SK-N-SH (cell line): ENCODE data around the gene SMC1B. TPM values are rescaled to one million over a fixed set of nuclear protein-coding genes. Genes with fewer than 3 reads are reported as not detected.
A peak's percentile ranks its signal among the peaks of the same experiment; 100 is the strongest.

Source experiments
- CTCF ChIA-PET: fragments of 300-600, 350-600 bp; formaldehyde crosslinking; extraction: SDS; loops from one replicate; lab custom pipeline; 2021; lab: Yijun Ruan, JAX
- POLR2A ChIA-PET: fragments of 350-600 bp; sonication (Branson Sonifier 250); formaldehyde crosslinking; extraction: SDS; loops from one replicate; lab custom pipeline; 2020; ENCODE audit warnings: antibody characterized with exemption, inconsistent platforms; lab: Yijun Ruan, JAX
- DNase-seq: peaks from one replicate; pipeline ENCODE4 v3.0.0; 2012
- H2AFZ ChIP-seq: fragments of 200-600 bp; sonication (generic); 2 replicates; pipeline ENCODE4 v1.8.1; 2016; ENCODE audit warnings: antibody characterized with exemption, mild to moderate bottlenecking, low read depth
- H3F3A ChIP-seq: fragments of 200-600 bp; sonication (generic); replicated peaks from 2 replicates; pipeline ENCODE3; 2016; ENCODE audit warnings: antibody characterized with exemption, mild to moderate bottlenecking; ENCODE audit not compliant: insufficient read depth
- H3K27ac ChIP-seq, 2 experiments: fragments of 200-500 bp in 1 of 2; fragments of 200-600 bp in 1 of 2; sonication (Bioruptor generic) in 1 of 2; sonication (generic), shearing (Covaris generic) in 1 of 2; 2 replicates each; pipeline versions ENCODE4 v1.5.1 to v1.6.1; 2014 to 2016; ENCODE audit warnings: low read depth in 2 of 2, inconsistent platforms in 1 of 2, low read length in 1 of 2, mild to moderate bottlenecking in 1 of 2, mixed read lengths in 1 of 2
- H3K27me3 ChIP-seq: fragments of 200-600 bp; sonication (generic), shearing (Covaris generic); 2 replicates; pipeline ENCODE4 v1.6.1; 2016; ENCODE audit warnings: mixed run types; ENCODE audit not compliant: insufficient read depth
- H3K36me3 ChIP-seq, 2 experiments: fragments of 200-500 bp in 1 of 2; fragments of 200-600 bp in 1 of 2; sonication (Bioruptor generic) in 1 of 2; sonication (generic) in 1 of 2; replicated peaks in 1 of 2; 2 replicates each; pipeline versions ENCODE3 to v1.5.1; 2014 to 2016; ENCODE audit warnings: low read length in 1 of 2, mild to moderate bottlenecking in 1 of 2; ENCODE audit not compliant: insufficient read depth in 2 of 2, control insufficient read depth in 1 of 2
- H3K4me1 ChIP-seq, 2 experiments: fragments of 200-500 bp in 1 of 2; fragments of 200-600 bp in 1 of 2; sonication (Bioruptor generic) in 1 of 2; sonication (generic), shearing (Covaris generic) in 1 of 2; 2 replicates each; pipeline versions ENCODE4 v1.5.1 to v1.6.1; 2014 to 2016; ENCODE audit warnings: low read depth in 1 of 2, low read length in 1 of 2, mixed run types in 1 of 2; ENCODE audit not compliant: insufficient read depth in 2 of 2, control insufficient read depth in 1 of 2
- H3K4me2 ChIP-seq: fragments of 200-600 bp; sonication (generic), shearing (Covaris generic); 2 replicates; pipeline ENCODE4 v1.6.1; 2017; ENCODE audit warnings: mixed run types
- H3K4me3 ChIP-seq, 2 experiments: fragments of 200-500 bp in 1 of 2; fragments of 200-600 bp in 1 of 2; sonication (Bioruptor generic) in 1 of 2; sonication (generic), shearing (Covaris generic) in 1 of 2; 2 replicates each; pipeline versions ENCODE4 v1.5.1 to v1.8.1; 2014 to 2016; ENCODE audit warnings: low read depth in 2 of 2, inconsistent platforms in 1 of 2, low read length in 1 of 2, mild to moderate bottlenecking in 1 of 2, mixed read lengths in 1 of 2, moderate library complexity in 1 of 2
- H3K79me2 ChIP-seq: fragments of 200-600 bp; sonication (generic); 2 replicates; pipeline ENCODE4 v1.8.1; 2017; ENCODE audit warnings: mild to moderate bottlenecking; ENCODE audit not compliant: insufficient read depth
- H3K9ac ChIP-seq: fragments of 200-600 bp; sonication (generic); 2 replicates; pipeline ENCODE4 v1.6.1; 2017; ENCODE audit warnings: mixed run types
- H3K9me2 ChIP-seq: fragments of 200-600 bp; sonication (generic); 2 replicates; pipeline ENCODE4 v1.6.1; 2017; ENCODE audit warnings: mixed run types
- H3K9me3 ChIP-seq: fragments of 200-600 bp; sonication (generic); 2 replicates; pipeline ENCODE4 v1.6.1; 2017; ENCODE audit warnings: mixed run types, mild to moderate bottlenecking, moderate library complexity
- H4K20me1 ChIP-seq: fragments of 200-600 bp; sonication (generic); 2 replicates; pipeline ENCODE4 v1.6.1; 2017; ENCODE audit warnings: mild to moderate bottlenecking, mixed run types; ENCODE audit not compliant: insufficient read depth
- CHD2 ChIP-seq: fragments of 150-350 bp; IDR thresholded peaks from 2 replicates; pipeline ENCODE4 v1.6.1; 2018; ENCODE audit warnings: low read length; ENCODE audit not compliant: partially characterized antibody
- CTCF ChIP-seq: fragments of 200-600 bp; sonication (generic); IDR thresholded peaks from 2 replicates; pipeline ENCODE4 v1.6.1; 2017; ENCODE audit warnings: antibody characterized with exemption, mild to moderate bottlenecking, moderate library complexity
- EZH2phosphoT487 ChIP-seq: fragments of 200-600 bp; sonication (generic); IDR thresholded peaks from 2 replicates; pipeline ENCODE4 v1.6.1; 2017; ENCODE audit warnings: low read depth, mixed run types, mild to moderate bottlenecking, antibody characterized with exemption, moderate library complexity, borderline replicate concordance
- FOXM1 ChIP-seq: IDR thresholded peaks from 2 replicates; pipeline ENCODE4 v1.4.0; 2012; ENCODE audit warnings: low read depth, mild to moderate bottlenecking
- IRF3 ChIP-seq: fragments of 150-350 bp; IDR thresholded peaks from 2 replicates; pipeline ENCODE4 v1.6.1; 2016; ENCODE audit warnings: mild to moderate bottlenecking, low read depth, low read length
- RCOR1 ChIP-seq: fragments of 150-350 bp; IDR thresholded peaks from 2 replicates; pipeline ENCODE4 v1.6.1; 2017; ENCODE audit warnings: antibody characterized with exemption, low read length
- SMC3 ChIP-seq: IDR thresholded peaks from 2 replicates; pipeline ENCODE4 v1.6.1; 2012; ENCODE audit warnings: low read depth, low read length, improper control_type of control experiment
- USF2 ChIP-seq: fragments of 150-350 bp; IDR thresholded peaks from 2 replicates; pipeline ENCODE4 v1.6.1; 2017; ENCODE audit warnings: antibody characterized with exemption, low read length, low read depth, borderline replicate concordance
- WGBS: methylation state at CpG from one replicate; pipeline ENCODE4 v1.1.6; 2017; ENCODE audit warnings: low lambda C conversion rate; 5-methylcytosine and 5-hydroxymethylcytosine counted together
- polyA plus RNA-seq, 3 experiments: library from polyadenylated mRNA; depleted of rRNA; stranded (reverse); fragments of >200 nt; gene quantifications; 2 replicates each; pipeline ENCODE4 v1.2.3, GENCODE V29; 2012

SMC1B gene
- polyA plus RNA-seq, 1 of the 3 experiments (the other 2 are of a cell fraction): not detected

GRCh38 chr22:45429981-45430775 lies 16.8 kb upstream of the SMC1B start:
- Histone ChIP-seq H3K36me3 (no peaks in the 10 kb centered on the region), H2AFZ (no peak overlapping the region), H3F3A (no peaks in the 10 kb centered on the region), H3K9me2 (no peaks in the 10 kb centered on the region), H3K27me3 (0 out of 2 replicates have a peak, but pooled peaks cover 5% of the 10 kb centered on the region), H3K4me2 (no peak overlapping the region), H3K9ac (no peak overlapping the region), H4K20me1 (no peaks in the 10 kb centered on the region), H3K4me3 (no peak overlapping the region), H3K9me3 (no peaks in the 10 kb centered on the region), H3K4me1 (peaks cover 0 to 1% of the 10 kb centered on the region in 2 experiments; a peak in 1 of 4 replicates), H3K79me2 (no peaks in the 10 kb centered on the region), H3K27ac (no peak overlapping the region)
- CTCF ChIA-PET: interaction anchor here (1.1 to 1.3 kb wide), 2 partner anchors 11 to 124 kb away, joined by 4 read pairs; no protein-coding TSS in a partner anchor
- POLR2A ChIA-PET: no interaction called here
- DNase-seq: peak; percentile 19
- WGBS: 73% methylated on average over 15 of the region's 18 CpGs
- no peak for TF ChIP-seq SMC3
- no peak for TF ChIP-seq CTCF
- TF ChIP-seq USF2: no peak
- no peak for TF ChIP-seq IRF3
- no peak for TF ChIP-seq EZH2phosphoT487
- no peak for TF ChIP-seq FOXM1

- H3K9me3 ChIP-seq: no peaks in the 10 kb centered on the region
- H3K79me2 ChIP-seq: no peaks in the 10 kb centered on the region
- DNase-seq: no peak
- POLR2A ChIA-PET: no interaction called here
- H3K4me2 ChIP-seq: no peak overlapping the region
- no peak overlapping the region for H3K27ac ChIP-seq
- WGBS: 80% methylated on average over 8 of the region's 10 CpGs
- H4K20me1 ChIP-seq: no peaks in the 10 kb centered on the region
- H3K4me3 ChIP-seq: no peak overlapping the region
- CTCF ChIA-PET: no interaction called here
- no peak overlapping the region for H2AFZ ChIP-seq
- H3K4me1 ChIP-seq: no peaks in the 10 kb centered on the region
- H3K36me3 ChIP-seq: no peaks in the 10 kb centered on the region
- H3F3A ChIP-seq: no peaks in the 10 kb centered on the region
- TF ChIP-seq RCOR1 (no peak), CHD2 (no peak)
- TF ChIP-seq, all 33 proteins: peak for 0
- no peaks in the 10 kb centered on the region for H3K9me2 ChIP-seq
- no peak overlapping the region for H3K9ac ChIP-seq
- H3K27me3 ChIP-seq: 0 out of 2 replicates have a peak, but pooled peaks cover 5% of the 10 kb centered on the region
These were observed 16.0 kb upstream of the SMC1B start for GRCh38 chr22:45429424-45429823.
